IMR-90 (cell line): ENCODE results near the gene COL2A1. TPM values are rescaled to one million over a fixed set of nuclear protein-coding genes. Genes with fewer than 3 reads are reported as not detected.

Source experiments
- ATAC-seq: fragments of 200-7000 bp; cut with Tn5 transposase; 2 replicates; pipeline ENCODE4 v1.9.1; 2020; ENCODE audit warnings: low read depth, mild to moderate bottlenecking, moderate library complexity
- BruUV-seq: library from RNA; stranded (reverse); fragments of 400-500 nt; replicated peaks from 2 replicates; lab custom pipeline; 2021; lab: Mats Ljungman, UMichigan
- CTCF ChIA-PET: fragments of 300-600 bp; formaldehyde crosslinking; extraction: SDS; loops from one replicate; lab custom pipeline; 2021; ENCODE audit warnings: antibody characterized with exemption; lab: Yijun Ruan, JAX
- POLR2A ChIA-PET: fragments of 300-600 bp; sonication (Branson Sonifier 250); formaldehyde crosslinking; loops from one replicate; lab custom pipeline; 2022; ENCODE audit warnings: antibody characterized with exemption; ENCODE audit not compliant: unreplicated experiment; lab: Charles Lee
- DNase-seq: peaks from one replicate; pipeline ENCODE4 v3.0.0; 2013
- H2AFZ ChIP-seq: replicated peaks from 2 replicates; pipeline ENCODE3; 2013; ENCODE audit warnings: low read length, mild to moderate bottlenecking; ENCODE audit not compliant: poor library complexity
- H2AK5ac ChIP-seq: 2 replicates; pipeline ENCODE4 v1.6.1; 2013; ENCODE audit warnings: low read depth, low read length, inconsistent platforms
- H2AK9ac ChIP-seq: replicated peaks from 2 replicates; pipeline ENCODE3; 2013; ENCODE audit warnings: mild to moderate bottlenecking, low read depth, low read length, moderate library complexity; ENCODE audit not compliant: poor library complexity
- H2BK120ac ChIP-seq: 2 replicates; pipeline ENCODE4 v1.6.1; 2013; ENCODE audit warnings: low read depth, low read length, inconsistent platforms
- H2BK15ac ChIP-seq: 3 replicates; pipeline ENCODE4 v1.6.1; 2013; ENCODE audit warnings: low read depth, low read length, inconsistent platforms
- H2BK20ac ChIP-seq: 2 replicates; pipeline ENCODE4 v1.6.1; 2013; ENCODE audit warnings: low read depth, mild to moderate bottlenecking, inconsistent platforms, low read length, moderate library complexity
- H2BK5ac ChIP-seq: 2 replicates; pipeline ENCODE4 v1.6.1; 2013; ENCODE audit warnings: mild to moderate bottlenecking, low read depth, low read length, inconsistent platforms; ENCODE audit not compliant: poor library complexity, severe bottlenecking
- H3K14ac ChIP-seq: replicated peaks from 2 replicates; pipeline ENCODE4 v1.6.1; 2013; ENCODE audit warnings: low read depth, low read length, inconsistent platforms
- H3K18ac ChIP-seq: 2 replicates; pipeline ENCODE4 v1.6.1; 2013; ENCODE audit warnings: low read depth, low read length, control low read depth
- H3K23ac ChIP-seq: 2 replicates; pipeline ENCODE4 v1.6.1; 2013; ENCODE audit warnings: low read depth, low read length, inconsistent platforms
- H3K27ac ChIP-seq: 2 replicates; pipeline ENCODE4 v1.5.1; 2013; ENCODE audit warnings: mild to moderate bottlenecking, control low read depth, low read length; ENCODE audit not compliant: insufficient read depth
- H3K27me3 ChIP-seq: 2 replicates; pipeline ENCODE4 v1.6.1; 2013; ENCODE audit warnings: low read length; ENCODE audit not compliant: control insufficient read depth, insufficient read depth
- H3K36me3 ChIP-seq: 2 replicates; pipeline ENCODE4 v1.6.1; 2013; ENCODE audit warnings: low read length, mixed read lengths; ENCODE audit not compliant: control insufficient read depth, insufficient read depth
- H3K4ac ChIP-seq: 2 replicates; pipeline ENCODE4 v1.6.1; 2013; ENCODE audit warnings: low read depth, low read length, inconsistent platforms
- H3K4me1 ChIP-seq: 2 replicates; pipeline ENCODE4 v1.6.1; 2013; ENCODE audit warnings: low read length, mixed read lengths; ENCODE audit not compliant: control insufficient read depth, insufficient read depth
- H3K4me2 ChIP-seq: 2 replicates; pipeline ENCODE4 v1.6.1; 2013; ENCODE audit warnings: low read depth, mild to moderate bottlenecking, control low read depth, low read length, moderate library complexity
- H3K4me3 ChIP-seq: 2 replicates; pipeline ENCODE4 v1.5.1; 2013; ENCODE audit warnings: low read depth, mild to moderate bottlenecking, control low read depth, low read length, moderate library complexity; ENCODE audit not compliant: insufficient read depth
- H3K56ac ChIP-seq: 2 replicates; pipeline ENCODE4 v1.6.1; 2013; ENCODE audit warnings: low read length, inconsistent platforms; ENCODE audit not compliant: insufficient read depth; ENCODE audit errors: extremely low read depth
- H3K79me1 ChIP-seq, 2 experiments: 2 replicates each; pipeline ENCODE4 v1.6.1; 2013; ENCODE audit warnings: low read length in 2 of 2, inconsistent platforms in 1 of 2, low read depth in 1 of 2
- H3K9ac ChIP-seq: 2 replicates; pipeline ENCODE4 v1.6.1; 2013; ENCODE audit warnings: low read depth, low read length, control low read depth
- H3K9me1 ChIP-seq: 2 replicates; pipeline ENCODE4 v1.6.1; 2013; ENCODE audit warnings: low read length, inconsistent platforms; ENCODE audit not compliant: insufficient read depth
- H3K9me3 ChIP-seq: 2 replicates; pipeline ENCODE4 v1.6.1; 2013; ENCODE audit warnings: low read length; ENCODE audit not compliant: control insufficient read depth, insufficient read depth
- H4K20me1 ChIP-seq: 2 replicates; pipeline ENCODE4 v1.6.1; 2013; ENCODE audit warnings: low read length, inconsistent platforms; ENCODE audit not compliant: insufficient read depth
- H4K5ac ChIP-seq: 2 replicates; pipeline ENCODE4 v1.6.1; 2013; ENCODE audit warnings: mild to moderate bottlenecking, low read depth, low read length, control low read depth
- H4K8ac ChIP-seq, 2 experiments: 2 replicates each; pipeline ENCODE4 v1.6.1; 2013; ENCODE audit warnings: low read depth in 2 of 2, low read length in 2 of 2, control low read depth in 1 of 2, inconsistent platforms in 1 of 2
- H4K91ac ChIP-seq: 2 replicates; pipeline ENCODE4 v1.6.1; 2013; ENCODE audit warnings: low read depth, low read length, inconsistent platforms; ENCODE audit not compliant: insufficient read depth
- BHLHE40 ChIP-seq: fragments of 150-350 bp; IDR thresholded peaks from 2 replicates; pipeline ENCODE4 v1.6.1; 2016; ENCODE audit warnings: mild to moderate bottlenecking, low read depth, low read length
- CEBPB ChIP-seq: IDR thresholded peaks from 2 replicates; pipeline ENCODE4 v1.6.1; 2012; ENCODE audit warnings: low read depth, low read length, improper control_type of control experiment
- CHD1 ChIP-seq: IDR thresholded peaks from 2 replicates; pipeline ENCODE4 v1.6.1; 2012; ENCODE audit warnings: low read depth, low read length, improper control_type of control experiment
- CTCF ChIP-seq: conservative IDR thresholded peaks from 2 replicates; pipeline ENCODE4 v1.5.1; 2012; ENCODE audit warnings: mild to moderate bottlenecking, low read depth, low read length, improper control_type of control experiment
- FOS ChIP-seq: fragments of 150-350 bp; IDR thresholded peaks from 2 replicates; pipeline ENCODE4 v1.6.1; 2016; ENCODE audit warnings: low read depth, low read length
- MAZ ChIP-seq: IDR thresholded peaks from 2 replicates; pipeline ENCODE4 v1.6.1; 2012; ENCODE audit warnings: low read depth, mild to moderate bottlenecking, low read length, improper control_type of control experiment, moderate library complexity, borderline replicate concordance
- NFE2L2 ChIP-seq: fragments of 150-350 bp; IDR thresholded peaks from 2 replicates; pipeline ENCODE4 v1.6.1; 2016; ENCODE audit warnings: low read depth, mild to moderate bottlenecking, low read length
- RAD21 ChIP-seq: IDR thresholded peaks from 2 replicates; pipeline ENCODE4 v1.6.1; 2012; ENCODE audit warnings: low read length, improper control_type of control experiment
- RCOR1 ChIP-seq: IDR thresholded peaks from 2 replicates; pipeline ENCODE4 v1.6.1; 2012; ENCODE audit warnings: mild to moderate bottlenecking, low read length, improper control_type of control experiment; ENCODE audit not compliant: insufficient replicate concordance
- RFX5 ChIP-seq: IDR thresholded peaks from 2 replicates; pipeline ENCODE4 v1.8.0; 2012; ENCODE audit warnings: low read depth, mild to moderate bottlenecking, low read length, moderate library complexity
- SMC3 ChIP-seq: fragments of 150-350 bp; IDR thresholded peaks from 2 replicates; pipeline ENCODE4 v1.6.1; 2016; ENCODE audit warnings: low read depth, mild to moderate bottlenecking, antibody characterized with exemption, low read length, moderate library complexity
- WGBS, 2 experiments: methylation state at CpG; one replicate each; pipeline versions ENCODE4 v1.1.5 to v1.1.7; 2013; ENCODE audit warnings: missing lambda C conversion rate in 2 of 2; ENCODE audit not compliant: insufficient read length in 1 of 2; ENCODE audit errors: extremely low coverage in 2 of 2; 5-methylcytosine and 5-hydroxymethylcytosine counted together
- dilution Hi-C: fragments of 300-500 bp; cut with HindIII; formaldehyde crosslinking; loops from one replicate; pipeline ENCODE4 v1.14.3; 2018; ENCODE audit warnings: low sequenced_read_pairs; ENCODE audit not compliant: unreplicated experiment
- in situ Hi-C: fragments of 300-500 bp; cut with MboI; formaldehyde crosslinking; loops from 3 replicates; pipeline ENCODE4 v1.14.3; 2019; ENCODE audit warnings: low sequenced_read_pairs, inconsistent platforms, mixed read lengths
- intact Hi-C: fragments of 100-400 bp; cut with micrococcal nuclease; formaldehyde crosslinking; loops from 2 replicates; pipeline ENCODE4 v1.10.0; 2022
- polyA plus RNA-seq, 3 experiments: library from polyadenylated mRNA; depleted of rRNA; stranded (reverse); fragments of >200 nt; gene quantifications; 2 replicates each; pipeline ENCODE4 v1.2.3, GENCODE V29; 2012; ENCODE audit warnings: low replicate concordance in 1 of 3
- total RNA-seq: library from RNA; depleted of rRNA; stranded (reverse); fragments of >200 nt; gene quantifications from 2 replicates; pipeline ENCODE4 v1.2.3, GENCODE V29; 2012
- TF ChIP-seq, protein P1 (sequence below): fragments of 150-350 bp; IDR thresholded peaks from 2 replicates; pipeline ENCODE4 v1.6.1; 2017; ENCODE audit warnings: mild to moderate bottlenecking, antibody characterized with exemption, low read length, low read depth
- TF ChIP-seq, protein P2 (sequence below): fragments of 150-350 bp; IDR thresholded peaks from 2 replicates; pipeline ENCODE4 v1.6.1; 2016; ENCODE audit warnings: low read depth, mild to moderate bottlenecking, low read length, moderate library complexity, borderline replicate concordance

COL2A1 gene
- total and polyA plus RNA-seq, 2 of the 4 experiments (the other 2 are of a cell fraction), result 0.05 TPM; not detected in 1

GRCh38 chr12:47963340-47964040 lies 40.8 kb downstream of the COL2A1 start, which contains the start of gene TMEM106C:
TMEM106C (plus strand) TSS chr12:47963596; CDS start chr12:47964237, 641 bp downstream.
- H2BK5ac ChIP-seq, result no peak within 1 kb of the TSS
- in situ Hi-C loops (no loop called here), dilution Hi-C loops (no loop called here), intact Hi-C loops (loop anchor here (2.0 to 10.0 kb wide), 3 partner anchors 201 to 651 kb away; no protein-coding TSS in a partner anchor)
- H3K79me1 ChIP-seq, result peaks cover 3 to 20% of the 10 kb centered on the region in 2 experiments; a peak in 3 of 4 replicates
- H2BK120ac ChIP-seq, result peak within 1 kb of the TSS; percentile 53; the same call in 1 of the 2 replicates
- DNase-seq, result peak; percentile 85
- H3K9me1 ChIP-seq, result peaks cover 3% of the 10 kb centered on the region; the same call in 1 of the 2 replicates
- peak within 1 kb of the TSS; percentile 49 for H3K14ac ChIP-seq
- H3K4me3 ChIP-seq, result peak within 1 kb of the TSS; percentile 63
- peaks cover 8% of the 10 kb centered on the region for H3K36me3 ChIP-seq
- H2BK15ac ChIP-seq, result no peak within 1 kb of the TSS
- 0 out of 2 replicates have a peak within 1 kb of the TSS, but pooled peaks have one; percentile 35 for H3K23ac ChIP-seq
- peaks cover 8% of the 10 kb centered on the region for H3K27me3 ChIP-seq
- H3K27ac ChIP-seq, result peak within 1 kb of the TSS; percentile 35; the same call in 1 of the 2 replicates
- H4K91ac ChIP-seq, result no peak within 1 kb of the TSS; the same call in 1 of the 2 replicates
- ATAC-seq, result peak; percentile 99
- peak within 1 kb of the TSS; percentile 69 for H3K4ac ChIP-seq
- H2AK5ac ChIP-seq, result peak within 1 kb of the TSS; percentile 23
- peak within 1 kb of the TSS; percentile 85 for H3K4me2 ChIP-seq
- no peaks in the 10 kb centered on the region for H3K9me3 ChIP-seq
- POLR2A ChIA-PET, result no interaction called here
- no peak within 1 kb of the TSS for H3K18ac ChIP-seq
- CTCF ChIA-PET, result interaction anchor here (0.6 to 1.4 kb wide), 6 partner anchors 7 to 78 kb away, joined by 3 to 5 read pairs (median 3); partner anchors contain the start of gene VDR
- H3K56ac ChIP-seq, result peak within 1 kb of the TSS; percentile 49; the same call in 1 of the 2 replicates
- H4K8ac ChIP-seq, result peak within 1 kb of the TSS; percentile 51 to 76; a peak in 2 of 4 replicates
- peaks cover 3% of the 10 kb centered on the region for H3K4me1 ChIP-seq
- peak within 1 kb of the TSS; percentile 71 for H2AK9ac ChIP-seq
- no peak within 1 kb of the TSS for H2BK20ac ChIP-seq
- BruUV-seq, result no TSS peak
- TF ChIP-seq, protein P1, sequence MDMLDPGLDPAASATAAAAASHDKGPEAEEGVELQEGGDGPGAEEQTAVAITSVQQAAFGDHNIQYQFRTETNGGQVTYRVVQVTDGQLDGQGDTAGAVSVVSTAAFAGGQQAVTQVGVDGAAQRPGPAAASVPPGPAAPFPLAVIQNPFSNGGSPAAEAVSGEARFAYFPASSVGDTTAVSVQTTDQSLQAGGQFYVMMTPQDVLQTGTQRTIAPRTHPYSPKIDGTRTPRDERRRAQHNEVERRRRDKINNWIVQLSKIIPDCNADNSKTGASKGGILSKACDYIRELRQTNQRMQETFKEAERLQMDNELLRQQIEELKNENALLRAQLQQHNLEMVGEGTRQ, result no peak
- TF ChIP-seq CHD1 (no peak), SMC3 (peak; percentile 60), MAZ (peak; percentile 57; the same call in 1 of the 2 replicates), FOS (no peak), RFX5 (no peak), NFE2L2 (no peak), BHLHE40 (no peak), RCOR1 (no peak), RAD21 (peak; percentile 67), CEBPB (no peak), CTCF (peak; percentile 99)
- TF ChIP-seq, protein P2, sequence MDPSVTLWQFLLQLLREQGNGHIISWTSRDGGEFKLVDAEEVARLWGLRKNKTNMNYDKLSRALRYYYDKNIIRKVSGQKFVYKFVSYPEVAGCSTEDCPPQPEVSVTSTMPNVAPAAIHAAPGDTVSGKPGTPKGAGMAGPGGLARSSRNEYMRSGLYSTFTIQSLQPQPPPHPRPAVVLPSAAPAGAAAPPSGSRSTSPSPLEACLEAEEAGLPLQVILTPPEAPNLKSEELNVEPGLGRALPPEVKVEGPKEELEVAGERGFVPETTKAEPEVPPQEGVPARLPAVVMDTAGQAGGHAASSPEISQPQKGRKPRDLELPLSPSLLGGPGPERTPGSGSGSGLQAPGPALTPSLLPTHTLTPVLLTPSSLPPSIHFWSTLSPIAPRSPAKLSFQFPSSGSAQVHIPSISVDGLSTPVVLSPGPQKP, result no peak
- peak within 1 kb of the TSS; percentile 99 for H2AFZ ChIP-seq
- H4K5ac ChIP-seq, result no peak within 1 kb of the TSS
- WGBS, 2 experiments, result 0% methylated on average over 28 of the region's 59 CpGs; no CpG with 5 or more reads in 1 of the 2 experiments
- H4K20me1 ChIP-seq, result no peaks in the 10 kb centered on the region
- peak within 1 kb of the TSS; percentile 66 for H3K9ac ChIP-seq
